ENCODE data around the gene DOK4. TPM values are rescaled to one million over a fixed set of nuclear protein-coding genes. Genes with fewer than 3 reads are reported as not detected.

The DOK4 gene
- total RNA-seq, 1 donor, result 40.2 TPM

DNA sequence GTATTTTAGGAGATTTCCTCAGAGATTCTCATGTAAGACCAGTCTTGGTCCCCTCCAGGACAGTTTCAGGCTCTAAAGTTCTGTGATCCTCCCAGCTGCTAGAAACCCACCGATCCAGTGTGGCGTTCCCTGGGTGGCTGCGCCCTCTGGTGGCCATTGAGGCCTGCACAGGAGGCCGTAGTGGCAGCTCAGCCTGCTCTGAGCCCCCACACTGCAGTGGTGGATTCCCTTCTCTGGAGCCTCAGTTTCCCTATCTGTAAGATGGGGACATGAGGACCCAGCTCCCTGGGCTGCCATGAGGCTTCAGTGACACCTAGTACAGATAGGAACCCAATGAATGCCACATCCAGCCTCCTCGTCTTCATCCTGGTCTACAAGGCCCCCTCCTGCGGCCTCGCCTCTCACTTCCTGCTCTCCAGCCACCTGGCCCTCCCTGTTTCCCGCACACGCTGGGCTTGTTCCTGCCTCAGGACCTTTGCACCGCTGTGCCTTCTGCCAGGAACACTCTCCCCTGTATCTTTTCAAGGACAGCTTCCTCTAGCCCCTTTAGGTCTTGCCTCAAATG, 33.6 kb upstream of the DOK4 start:
- TF ChIP-seq, protein P1, sequence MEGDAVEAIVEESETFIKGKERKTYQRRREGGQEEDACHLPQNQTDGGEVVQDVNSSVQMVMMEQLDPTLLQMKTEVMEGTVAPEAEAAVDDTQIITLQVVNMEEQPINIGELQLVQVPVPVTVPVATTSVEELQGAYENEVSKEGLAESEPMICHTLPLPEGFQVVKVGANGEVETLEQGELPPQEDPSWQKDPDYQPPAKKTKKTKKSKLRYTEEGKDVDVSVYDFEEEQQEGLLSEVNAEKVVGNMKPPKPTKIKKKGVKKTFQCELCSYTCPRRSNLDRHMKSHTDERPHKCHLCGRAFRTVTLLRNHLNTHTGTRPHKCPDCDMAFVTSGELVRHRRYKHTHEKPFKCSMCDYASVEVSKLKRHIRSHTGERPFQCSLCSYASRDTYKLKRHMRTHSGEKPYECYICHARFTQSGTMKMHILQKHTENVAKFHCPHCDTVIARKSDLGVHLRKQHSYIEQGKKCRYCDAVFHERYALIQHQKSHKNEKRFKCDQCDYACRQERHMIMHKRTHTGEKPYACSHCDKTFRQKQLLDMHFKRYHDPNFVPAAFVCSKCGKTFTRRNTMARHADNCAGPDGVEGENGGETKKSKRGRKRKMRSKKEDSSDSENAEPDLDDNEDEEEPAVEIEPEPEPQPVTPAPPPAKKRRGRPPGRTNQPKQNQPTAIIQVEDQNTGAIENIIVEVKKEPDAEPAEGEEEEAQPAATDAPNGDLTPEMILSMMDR (IDR thresholded peaks at IDR 0.05; ENCODE audit: insufficient read depth, low read depth, low read length), result peak; percentile 97
- no peak overlapping the region for H3K4me3 ChIP-seq (ENCODE audit: low read depth, low read length)
- peak; percentile 66 for DNase-seq (ENCODE audit: low read depth)

DNA sequence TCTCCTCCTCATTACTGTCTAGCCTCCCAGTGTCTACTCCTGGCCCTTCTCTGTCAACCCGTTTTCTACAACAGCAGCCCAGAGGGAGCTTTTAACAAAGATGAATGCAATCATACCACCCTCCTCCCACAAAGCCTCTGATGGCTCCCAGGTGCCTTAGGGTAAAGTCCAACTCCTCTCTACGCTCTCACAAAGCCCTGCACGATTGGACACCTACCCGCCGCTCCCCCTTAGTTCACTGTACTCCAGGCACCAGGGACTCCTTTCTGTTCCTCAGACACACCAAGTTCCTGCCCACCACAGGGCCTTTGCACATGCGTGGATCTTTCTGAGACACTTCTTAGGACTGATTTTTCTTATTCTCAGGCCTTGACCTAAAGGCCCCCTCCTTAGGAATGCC, 32.6 kb upstream of the DOK4 start:
- no peak for DNase-seq (ENCODE audit: low read depth)
- no peak overlapping the region for H3K4me3 ChIP-seq (ENCODE audit: low read depth, low read length)
- TF ChIP-seq, protein P1 (IDR thresholded peaks at IDR 0.05; ENCODE audit: insufficient read depth, low read depth, low read length), result no peak

DNA sequence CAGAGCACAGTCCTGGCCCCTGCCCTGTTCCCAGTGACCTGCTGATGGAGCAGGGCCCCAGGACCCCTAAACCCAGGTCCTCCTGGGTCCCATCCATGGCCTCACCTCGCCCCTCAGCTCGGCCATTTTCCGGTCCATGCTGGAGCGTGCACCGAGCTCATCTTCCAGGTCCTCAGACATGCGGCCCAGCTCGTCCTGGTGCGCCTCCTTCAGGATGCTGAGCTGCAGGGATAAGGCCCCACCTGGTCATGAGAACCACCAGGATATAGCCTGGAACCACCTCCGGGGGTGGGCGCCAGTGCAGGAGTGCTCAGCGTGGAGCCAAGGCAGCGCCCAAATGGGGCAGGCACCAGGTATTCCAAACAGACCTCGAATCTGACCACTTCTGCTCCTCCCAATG, 32.2 kb upstream of the DOK4 start:
- TF ChIP-seq, protein P1 (IDR thresholded peaks at IDR 0.05; ENCODE audit: insufficient read depth, low read depth, low read length), result no peak
- no peak overlapping the region for H3K4me3 ChIP-seq (ENCODE audit: low read depth, low read length)
- DNase-seq (ENCODE audit: low read depth), result no peak

DNA sequence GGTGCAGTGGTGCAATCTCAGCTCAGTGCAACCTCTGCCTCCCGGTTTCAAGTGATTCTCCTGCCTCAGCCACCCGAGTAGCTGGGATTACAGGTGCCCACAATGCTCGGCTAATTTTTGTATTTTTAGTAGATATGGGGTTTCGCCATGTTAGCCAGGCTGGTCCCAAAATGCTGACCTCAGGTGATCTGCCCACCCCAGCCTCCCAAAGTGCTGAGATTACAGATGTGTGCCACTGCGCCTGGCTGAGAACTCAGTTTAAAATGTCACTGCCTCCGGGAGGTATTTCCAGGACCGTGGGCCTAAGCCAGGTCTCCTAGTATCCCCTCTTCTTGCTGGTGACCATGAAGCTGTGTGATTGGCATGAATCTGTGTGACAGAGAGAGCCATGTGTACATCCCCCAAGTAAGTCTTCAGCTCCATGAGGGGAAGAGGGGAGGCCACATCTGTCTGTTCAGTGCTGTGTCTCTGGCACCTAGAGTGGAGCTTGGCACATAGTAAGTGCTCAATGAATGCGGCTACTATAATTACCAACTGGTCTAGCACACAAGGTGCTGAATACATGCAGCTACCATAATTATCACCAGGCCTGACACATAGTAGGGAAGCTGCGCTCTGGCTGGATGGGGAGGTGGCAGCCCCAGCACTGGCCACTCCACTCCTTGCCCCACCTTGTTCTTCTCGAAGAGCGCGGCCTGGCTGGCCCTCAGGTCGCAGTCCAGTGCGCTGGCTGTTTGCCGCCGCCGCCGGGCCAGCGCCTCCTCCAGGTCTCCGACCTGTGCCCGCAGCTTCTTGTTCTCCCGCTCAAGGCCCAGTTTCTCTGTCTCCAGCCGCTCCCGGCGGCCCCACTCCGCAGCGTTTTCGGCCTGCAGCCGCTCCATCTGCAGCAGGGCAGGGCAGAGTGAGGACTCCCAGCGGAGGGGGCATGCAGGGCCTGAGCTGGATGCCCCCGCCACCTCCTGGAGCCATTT, 31.4 kb upstream of the DOK4 start:
- TF ChIP-seq, protein P1 (IDR thresholded peaks at IDR 0.05; ENCODE audit: insufficient read depth, low read depth, low read length), result no peak
- no peak for DNase-seq (ENCODE audit: low read depth)
- no peak overlapping the region for H3K4me3 ChIP-seq (ENCODE audit: low read depth, low read length)

DNA sequence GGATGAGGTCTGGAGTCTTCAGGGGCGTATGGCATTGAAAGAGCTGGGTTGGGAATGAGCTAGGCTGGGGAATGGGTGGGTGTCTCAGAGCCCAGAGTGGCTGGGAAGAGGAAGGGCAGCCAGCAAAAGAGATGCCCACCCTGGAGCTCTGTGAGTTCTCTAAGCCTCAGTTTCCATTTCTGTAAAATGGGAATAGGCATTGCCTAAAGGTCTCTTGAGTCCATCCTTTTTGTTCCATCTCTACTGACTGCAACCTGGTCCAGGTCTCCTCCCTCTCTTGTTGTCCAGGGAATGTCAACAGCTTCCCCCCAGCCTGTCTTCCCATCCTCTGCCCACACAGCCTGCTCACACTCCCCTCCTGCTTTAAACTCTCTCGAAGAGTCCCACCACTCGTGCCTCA, 30.5 kb upstream of the DOK4 start:
- TF ChIP-seq, protein P1 (IDR thresholded peaks at IDR 0.05; ENCODE audit: insufficient read depth, low read depth, low read length), result no peak
- no peak overlapping the region for H3K4me3 ChIP-seq (ENCODE audit: low read depth, low read length)
- no peak for DNase-seq (ENCODE audit: low read depth)

DNA sequence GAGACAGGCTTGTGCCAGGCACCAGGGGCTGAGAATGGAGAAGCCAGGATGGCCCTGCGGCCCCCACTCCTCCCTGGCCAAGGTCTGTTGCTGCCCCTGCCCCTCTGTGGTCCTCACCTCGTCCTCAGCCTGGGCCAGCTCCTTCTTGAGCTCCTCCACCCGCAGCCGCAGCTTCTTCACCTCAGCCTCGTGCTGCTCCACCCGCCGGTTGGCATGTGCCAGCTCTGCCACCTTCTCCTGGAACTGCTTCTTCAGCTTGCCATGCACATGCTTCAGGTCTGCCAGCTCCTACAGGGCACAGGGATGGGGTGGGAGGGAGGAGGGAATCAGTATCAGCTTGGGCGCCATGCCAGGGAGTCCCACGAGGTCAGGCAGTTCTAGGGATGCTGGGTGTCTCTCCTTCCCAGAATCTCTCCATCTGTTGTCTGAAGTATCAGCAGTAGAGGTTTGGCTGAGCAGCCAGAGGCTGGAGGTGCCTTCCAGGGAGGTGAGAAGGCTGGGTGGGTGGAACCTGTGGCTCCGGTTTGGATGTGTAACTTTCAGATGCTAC, 30.0 kb upstream of the DOK4 start:
- H3K4me3 ChIP-seq (ENCODE audit: low read depth, low read length), result no peak overlapping the region
- TF ChIP-seq, protein P1 (IDR thresholded peaks at IDR 0.05; ENCODE audit: insufficient read depth, low read depth, low read length), result no peak
- no peak for DNase-seq (ENCODE audit: low read depth)
